Neural progenitor cell (in vitro differentiated cells): ENCODE data around the gene TSGA10. TPM values are rescaled to one million over a fixed set of nuclear protein-coding genes. Genes with fewer than 3 reads are reported as not detected.

Source experiments
- DNase-seq: peaks from one replicate; pipeline ENCODE4 v3.0.0-alpha.2; 2016; ENCODE audit warnings: low spot score
- H2AFZ ChIP-seq: fragments of 200-600 bp; sonication (generic); replicated peaks from 2 replicates; pipeline ENCODE4 v1.6.1; 2016; ENCODE audit warnings: antibody characterized with exemption
- H3F3A ChIP-seq: fragments of 200-600 bp; sonication (generic); 2 replicates; pipeline ENCODE4 v1.6.1; 2016; ENCODE audit warnings: antibody characterized with exemption, low read depth
- H3K27ac ChIP-seq: fragments of 200-600 bp; sonication (generic); 2 replicates; pipeline ENCODE4 v1.5.1; 2016; ENCODE audit warnings: mild to moderate bottlenecking
- H3K27me3 ChIP-seq: fragments of 200-600 bp; sonication (generic); 2 replicates; pipeline ENCODE4 v1.6.1; 2016; ENCODE audit warnings: mild to moderate bottlenecking, moderate library complexity
- H3K36me3 ChIP-seq: fragments of 200-600 bp; sonication (generic); 2 replicates; pipeline ENCODE4 v1.5.1; 2016
- H3K4me1 ChIP-seq: fragments of 200-600 bp; sonication (generic); 2 replicates; pipeline ENCODE4 v1.6.1; 2016; ENCODE audit warnings: mixed run types
- H3K4me2 ChIP-seq: fragments of 200-600 bp; sonication (generic); 2 replicates; pipeline ENCODE4 v1.6.1; 2016
- H3K4me3 ChIP-seq: fragments of 200-600 bp; sonication (generic); 2 replicates; pipeline ENCODE4 v1.5.1; 2016
- H3K79me2 ChIP-seq: fragments of 200-600 bp; sonication (generic); 2 replicates; pipeline ENCODE4 v1.6.1; 2016; ENCODE audit warnings: low read depth
- H3K9ac ChIP-seq: fragments of 200-600 bp; sonication (generic); 2 replicates; pipeline ENCODE4 v1.6.1; 2016
- H3K9me3 ChIP-seq: fragments of 200-600 bp; sonication (generic); 2 replicates; pipeline ENCODE4 v1.5.1; 2016; ENCODE audit warnings: low read depth
- H4K20me1 ChIP-seq: fragments of 200-600 bp; sonication (generic); 2 replicates; pipeline ENCODE4 v1.6.1; 2016; ENCODE audit warnings: low read depth
- H3K27ac Mint-ChIP-seq: 3 replicates; pipeline ENCODE4 v1.8.0; 2021; ENCODE audit warnings: mixed read lengths
- H3K27me3 Mint-ChIP-seq: 2 replicates; pipeline ENCODE4 v1.8.0; 2022; ENCODE audit warnings: low read depth, mild to moderate bottlenecking, inconsistent platforms, moderate library complexity, mixed read lengths; ENCODE audit not compliant: insufficient read depth
- H3K36me3 Mint-ChIP-seq: 3 replicates; pipeline ENCODE4 v1.8.0; 2021; ENCODE audit warnings: mixed read lengths
- H3K4me1 Mint-ChIP-seq: 3 replicates; pipeline ENCODE4 v1.8.0; 2021; ENCODE audit warnings: mixed read lengths
- H3K4me3 Mint-ChIP-seq: 3 replicates; pipeline ENCODE4 v1.8.0; 2021; ENCODE audit warnings: mild to moderate bottlenecking, moderate library complexity, mixed read lengths
- H3K9me3 Mint-ChIP-seq: 3 replicates; pipeline ENCODE4 v1.8.0; 2020; ENCODE audit warnings: mixed read lengths
- EZH2 ChIP-seq: fragments of 200-600 bp; sonication (generic); IDR thresholded peaks from 2 replicates; pipeline ENCODE4 v1.6.1; 2017; ENCODE audit warnings: antibody characterized with exemption, mild to moderate bottlenecking, moderate library complexity
- EZH2phosphoT487 ChIP-seq: fragments of 200-600 bp; sonication (generic); IDR thresholded peaks from 2 replicates; pipeline ENCODE4 v1.6.1; 2017; ENCODE audit warnings: antibody characterized with exemption
- total RNA-seq: library from RNA; depleted of rRNA; stranded (reverse); fragments of >200 nt; gene quantifications from 2 replicates; pipeline ENCODE4 v1.2.3, GENCODE V29; 2015; ENCODE audit warnings: low replicate concordance
- TF ChIP-seq, protein P1 (sequence below): fragments of 200-600 bp; sonication (generic); IDR thresholded peaks from 2 replicates; pipeline ENCODE4 v1.5.1; 2017; ENCODE audit warnings: antibody characterized with exemption, mild to moderate bottlenecking

The TSGA10 gene
- total RNA-seq, 1 donor from 2014 or later, result 5.8 TPM

- Histone ChIP-seq H3K9me3 (no peaks in the 10 kb centered on the region), H3K27me3 (no peaks in the 10 kb centered on the region), H2AFZ (no peak overlapping the region), H3K4me3 (no peak overlapping the region), H4K20me1 (no peaks in the 10 kb centered on the region), H3K9ac (no peak overlapping the region), H3K79me2 (no peaks in the 10 kb centered on the region), H3K36me3 (no peaks in the 10 kb centered on the region), H3K4me1 (no peaks in the 10 kb centered on the region), H3K27ac (no peak overlapping the region), H3K4me2 (no peak overlapping the region), H3F3A (no peaks in the 10 kb centered on the region)
- H3K4me3 Mint-ChIP-seq, result no peak overlapping the region
- TF ChIP-seq EZH2 (no peak), EZH2phosphoT487 (no peak)
- H3K9me3 Mint-ChIP-seq, result peaks cover 5% of the 10 kb centered on the region
- DNase-seq, result no peak
- H3K27ac Mint-ChIP-seq, result no peak overlapping the region
- no peaks in the 10 kb centered on the region for H3K36me3 Mint-ChIP-seq
- H3K4me1 Mint-ChIP-seq, result no peaks in the 10 kb centered on the region
- no peaks in the 10 kb centered on the region for H3K27me3 Mint-ChIP-seq
These were observed 168.7 kb downstream of the TSGA10 start for GRCh38 chr2:98985905-98986666.

DNA sequence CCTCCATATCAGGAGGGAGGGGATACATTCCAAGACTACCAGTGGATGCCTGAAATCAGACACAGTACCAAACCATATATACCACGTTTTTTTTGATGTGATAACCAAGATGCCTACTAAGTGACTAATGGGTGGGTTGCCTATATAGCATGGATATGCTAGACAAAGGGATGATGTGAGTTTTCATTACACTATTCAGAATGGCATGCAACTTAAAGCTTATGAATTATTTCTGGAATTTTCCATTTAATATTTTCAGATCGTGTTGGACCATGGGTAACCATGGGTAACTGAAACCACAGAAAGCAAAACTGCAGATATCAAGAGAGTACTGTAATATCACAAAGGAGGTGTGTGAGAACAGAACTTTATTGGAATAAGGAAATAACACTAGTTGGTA, 179.1 kb downstream of the TSGA10 start:
- Histone ChIP-seq H3K9ac (no peak overlapping the region), H4K20me1 (no peaks in the 10 kb centered on the region), H3K4me2 (no peak overlapping the region), H2AFZ (no peak overlapping the region), H3K79me2 (no peaks in the 10 kb centered on the region), H3K4me3 (no peak overlapping the region), H3K36me3 (no peaks in the 10 kb centered on the region), H3K27ac (no peak overlapping the region), H3K4me1 (no peaks in the 10 kb centered on the region), H3K9me3 (no peaks in the 10 kb centered on the region), H3K27me3 (no peaks in the 10 kb centered on the region), H3F3A (no peaks in the 10 kb centered on the region)
- Mint-ChIP-seq H3K27me3 (peaks cover 2% of the 10 kb centered on the region), H3K4me3 (no peak overlapping the region), H3K9me3 (peaks cover 22% of the 10 kb centered on the region), H3K4me1 (no peaks in the 10 kb centered on the region), H3K27ac (no peak overlapping the region), H3K36me3 (no peaks in the 10 kb centered on the region)
- TF ChIP-seq EZH2phosphoT487, result no peak
- DNase-seq, result no peak

DNA sequence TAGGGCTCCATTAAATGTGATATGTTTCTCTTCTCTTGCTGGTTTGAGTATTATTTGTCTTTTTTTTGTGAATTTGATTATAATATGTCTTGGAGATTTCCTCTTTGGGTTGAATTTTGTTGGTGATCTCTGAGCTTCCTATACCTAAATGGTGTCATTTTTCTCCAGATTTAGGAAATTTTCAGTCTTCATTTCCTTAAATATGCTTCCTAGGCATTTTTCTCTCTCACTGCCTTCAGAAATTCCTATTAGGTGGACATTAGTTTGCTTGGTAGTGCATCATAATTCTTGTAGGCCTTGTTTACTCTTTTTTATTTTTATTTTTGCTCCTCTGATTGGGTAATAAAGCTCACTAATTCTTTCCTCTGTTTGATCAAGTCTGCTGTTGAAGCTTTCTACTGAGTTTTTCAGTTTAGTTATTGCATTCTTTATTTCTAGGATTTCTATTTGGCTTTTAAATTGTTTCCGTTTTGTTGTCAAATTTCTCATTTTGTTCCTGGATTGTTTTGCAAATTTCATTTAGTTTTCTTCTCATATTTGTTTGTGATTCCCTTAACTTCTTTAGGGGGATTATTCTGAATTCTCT, 182.1 kb downstream of the TSGA10 start:
- no peak overlapping the region for H3K27ac Mint-ChIP-seq
- H3K79me2 ChIP-seq, result no peaks in the 10 kb centered on the region
- no peaks in the 10 kb centered on the region for H3K27me3 Mint-ChIP-seq
- H3K27ac ChIP-seq, result no peak overlapping the region
- no peaks in the 10 kb centered on the region for H3K36me3 ChIP-seq
- no peak overlapping the region for H3K4me3 ChIP-seq
- H3K27me3 ChIP-seq, result no peaks in the 10 kb centered on the region
- H3K36me3 Mint-ChIP-seq, result no peaks in the 10 kb centered on the region
- H3K9ac ChIP-seq, result no peak overlapping the region
- no peaks in the 10 kb centered on the region for H4K20me1 ChIP-seq
- no peak overlapping the region for H3K4me2 ChIP-seq
- H2AFZ ChIP-seq, result no peak overlapping the region
- no peaks in the 10 kb centered on the region for H3K4me1 ChIP-seq
- DNase-seq, result no peak
- no peaks in the 10 kb centered on the region for H3F3A ChIP-seq
- H3K9me3 Mint-ChIP-seq, result peaks cover 32% of the 10 kb centered on the region
- no peaks in the 10 kb centered on the region for H3K9me3 ChIP-seq
- no peak overlapping the region for H3K4me3 Mint-ChIP-seq
- no peaks in the 10 kb centered on the region for H3K4me1 Mint-ChIP-seq
- TF ChIP-seq EZH2phosphoT487 (no peak), EZH2 (no peak)

GRCh38 chr2:98959810-98960507, 194.8 kb downstream of the TSGA10 start:
- no peaks in the 10 kb centered on the region for H3K4me1 ChIP-seq
- Mint-ChIP-seq H3K36me3 (no peaks in the 10 kb centered on the region), H3K4me3 (no peak overlapping the region), H3K27ac (no peak overlapping the region), H3K9me3 (peaks cover 10% of the 10 kb centered on the region), H3K4me1 (no peaks in the 10 kb centered on the region), H3K27me3 (no peaks in the 10 kb centered on the region)
- TF ChIP-seq, protein P1, sequence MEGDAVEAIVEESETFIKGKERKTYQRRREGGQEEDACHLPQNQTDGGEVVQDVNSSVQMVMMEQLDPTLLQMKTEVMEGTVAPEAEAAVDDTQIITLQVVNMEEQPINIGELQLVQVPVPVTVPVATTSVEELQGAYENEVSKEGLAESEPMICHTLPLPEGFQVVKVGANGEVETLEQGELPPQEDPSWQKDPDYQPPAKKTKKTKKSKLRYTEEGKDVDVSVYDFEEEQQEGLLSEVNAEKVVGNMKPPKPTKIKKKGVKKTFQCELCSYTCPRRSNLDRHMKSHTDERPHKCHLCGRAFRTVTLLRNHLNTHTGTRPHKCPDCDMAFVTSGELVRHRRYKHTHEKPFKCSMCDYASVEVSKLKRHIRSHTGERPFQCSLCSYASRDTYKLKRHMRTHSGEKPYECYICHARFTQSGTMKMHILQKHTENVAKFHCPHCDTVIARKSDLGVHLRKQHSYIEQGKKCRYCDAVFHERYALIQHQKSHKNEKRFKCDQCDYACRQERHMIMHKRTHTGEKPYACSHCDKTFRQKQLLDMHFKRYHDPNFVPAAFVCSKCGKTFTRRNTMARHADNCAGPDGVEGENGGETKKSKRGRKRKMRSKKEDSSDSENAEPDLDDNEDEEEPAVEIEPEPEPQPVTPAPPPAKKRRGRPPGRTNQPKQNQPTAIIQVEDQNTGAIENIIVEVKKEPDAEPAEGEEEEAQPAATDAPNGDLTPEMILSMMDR, result no peak
- TF ChIP-seq EZH2phosphoT487 (no peak), EZH2 (no peak)
- H3K27me3 ChIP-seq, result peaks cover 11% of the 10 kb centered on the region
- no peak overlapping the region for H3K4me3 ChIP-seq
- no peaks in the 10 kb centered on the region for H4K20me1 ChIP-seq
- no peaks in the 10 kb centered on the region for H3K36me3 ChIP-seq
- DNase-seq, result no peak
- H3K27ac ChIP-seq, result no peak overlapping the region
- no peak overlapping the region for H3K4me2 ChIP-seq
- H3K79me2 ChIP-seq, result no peaks in the 10 kb centered on the region
- no peak overlapping the region for H2AFZ ChIP-seq
- H3K9ac ChIP-seq, result no peak overlapping the region
- no peaks in the 10 kb centered on the region for H3K9me3 ChIP-seq
- no peaks in the 10 kb centered on the region for H3F3A ChIP-seq
